Neural progenitor cell (in vitro differentiated cells): ENCODE results near the gene OR2A7.
"Not testable (repeated sequence)": the region's sequence is repeated elsewhere in the genome, so short reads cannot be mapped to it uniquely, and the experiment has no call there.

Experiments used
- CTCF ChIP-seq: fragments of 200-600 bp; sonication (generic); IDR thresholded peaks from 2 replicates; pipeline ENCODE4 v1.5.1; 2017; ENCODE audit warnings: antibody characterized with exemption, mild to moderate bottlenecking
- EZH2 ChIP-seq: fragments of 200-600 bp; sonication (generic); IDR thresholded peaks from 2 replicates; pipeline ENCODE4 v1.6.1; 2017; ENCODE audit warnings: antibody characterized with exemption, mild to moderate bottlenecking, moderate library complexity
- EZH2phosphoT487 ChIP-seq: fragments of 200-600 bp; sonication (generic); IDR thresholded peaks from 2 replicates; pipeline ENCODE4 v1.6.1; 2017; ENCODE audit warnings: antibody characterized with exemption

- not testable (repeated sequence) for TF ChIP-seq CTCF, EZH2, EZH2phosphoT487
These were observed 19.1 kb upstream of the OR2A7 start for GRCh38 chr7:144283716-144284115.
